Neural progenitor cell (in vitro differentiated cells): ENCODE measurements around the gene PLAAT5.
A peak's percentile ranks its signal among the peaks of the same experiment; 100 is the strongest.

Experiments used
- CTCF ChIP-seq: fragments of 200-600 bp; sonication (generic); IDR thresholded peaks from 2 replicates; pipeline ENCODE4 v1.5.1; 2017; ENCODE audit warnings: antibody characterized with exemption, mild to moderate bottlenecking
- EZH2 ChIP-seq: fragments of 200-600 bp; sonication (generic); IDR thresholded peaks from 2 replicates; pipeline ENCODE4 v1.6.1; 2017; ENCODE audit warnings: antibody characterized with exemption, mild to moderate bottlenecking, moderate library complexity
- EZH2phosphoT487 ChIP-seq: fragments of 200-600 bp; sonication (generic); IDR thresholded peaks from 2 replicates; pipeline ENCODE4 v1.6.1; 2017; ENCODE audit warnings: antibody characterized with exemption

DNA sequence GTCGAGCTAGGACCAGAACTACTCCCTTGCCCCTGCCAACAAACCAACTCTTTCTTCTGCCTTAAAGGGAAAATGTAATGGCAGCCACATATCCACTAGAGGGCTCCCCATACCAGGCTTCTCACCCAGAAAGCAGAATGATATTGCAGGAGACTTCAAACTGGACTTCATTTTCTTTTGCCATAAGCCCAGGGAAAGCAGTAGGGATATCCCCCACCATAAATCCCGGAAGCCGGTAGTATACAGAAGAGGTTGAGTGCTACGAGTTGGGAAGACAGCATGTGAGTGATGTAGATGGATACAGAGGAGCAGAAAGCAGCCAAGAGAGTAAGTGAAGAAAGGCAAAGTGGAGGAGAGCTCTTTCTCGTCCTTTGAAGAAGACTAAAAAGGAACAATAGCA lies 12.1 kb downstream of the PLAAT5 start:
- TF ChIP-seq CTCF (peak; percentile 96), EZH2 (no peak), EZH2phosphoT487 (no peak)
